Hematopoietic multipotent progenitor cell treated with erythropoietin and hydrocortisone succinate and interleukin-3 and kit ligand, for 8 days (in vitro differentiated cells): ENCODE results near the gene USH2A.

Source experiments
- DNase-seq: peaks from one replicate; pipeline ENCODE4 v3.0.0-alpha.2; 2015

Gene USH2A

DNA sequence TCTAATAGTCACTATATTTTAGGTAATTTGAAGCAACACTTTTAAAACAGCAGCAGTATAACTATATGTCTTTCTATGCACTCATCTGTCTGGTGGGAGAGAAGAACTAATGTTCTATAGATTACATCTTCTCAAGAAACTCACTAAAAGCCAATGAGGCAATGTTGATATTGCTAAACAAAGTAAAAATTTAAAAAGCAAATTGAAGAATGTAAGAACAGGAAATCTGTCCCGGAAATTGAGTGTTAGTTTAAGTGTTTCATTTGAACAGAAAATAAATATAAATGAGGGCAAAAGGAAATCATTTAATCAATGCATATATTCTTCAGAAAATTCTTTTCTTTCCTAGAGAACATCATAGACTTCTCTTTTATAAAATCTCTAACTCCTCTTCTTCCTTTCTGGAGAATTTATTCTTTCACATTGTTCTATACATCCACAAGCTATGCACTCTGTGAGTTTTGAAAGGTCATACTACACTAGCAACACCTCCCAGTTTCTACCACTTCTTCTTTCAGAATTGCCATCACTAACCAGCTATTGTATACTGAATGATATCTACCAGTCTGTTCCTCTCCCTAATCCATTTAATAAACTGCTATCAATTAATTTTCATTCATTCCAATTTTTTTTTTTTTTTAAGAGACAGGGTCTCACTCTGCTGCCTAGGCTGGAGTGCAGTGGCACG lies 153.0 kb downstream of the USH2A start:
- DNase-seq: no peak

- DNase-seq: no peak
These were observed 161.6 kb downstream of the USH2A start for GRCh38 chr1:216261631-216262030.

- no peak for DNase-seq
These were observed 164.4 kb downstream of the USH2A start for GRCh38 chr1:216258856-216259255.

GRCh38 chr1:216258386-216258785 lies 164.9 kb downstream of the USH2A start:
- no peak for DNase-seq

DNA sequence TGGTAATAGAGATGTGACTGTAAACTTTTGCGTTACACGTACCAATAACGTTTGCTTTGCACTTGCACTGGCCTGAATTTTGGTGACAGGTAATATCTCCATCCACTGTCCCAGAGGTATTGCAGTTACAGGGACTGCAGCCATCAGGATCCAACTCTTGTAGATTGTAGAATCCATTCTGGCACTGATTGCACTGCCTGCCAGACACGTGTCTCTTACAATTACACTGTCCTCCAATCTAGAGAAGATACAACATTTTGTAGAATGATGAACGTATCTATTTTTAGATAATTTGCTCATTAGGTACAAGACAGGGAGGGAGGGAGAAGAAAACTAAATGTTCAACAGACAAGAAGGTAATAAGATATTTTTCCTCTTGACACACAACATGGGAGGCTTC lies 172.4 kb downstream of the USH2A start:
- no peak for DNase-seq

DNA sequence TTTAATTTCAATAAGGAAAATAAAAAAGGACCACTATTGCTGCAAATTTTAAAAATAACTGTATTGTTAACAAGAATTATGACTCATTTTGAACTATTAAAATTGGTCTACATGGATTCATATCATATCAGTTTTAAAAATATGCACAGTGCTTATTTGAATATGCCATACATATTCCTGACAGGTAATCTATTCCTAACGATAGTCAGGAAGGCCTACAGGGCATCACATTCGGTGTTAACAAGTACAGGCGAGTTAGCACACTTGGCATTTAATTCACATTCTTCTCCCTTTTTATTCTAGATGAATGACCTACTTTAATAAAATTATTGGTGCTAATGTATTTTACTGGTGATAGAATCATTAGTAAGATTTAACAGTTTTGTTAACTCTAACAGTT lies 174.6 kb downstream of the USH2A start:
- no peak for DNase-seq

DNA sequence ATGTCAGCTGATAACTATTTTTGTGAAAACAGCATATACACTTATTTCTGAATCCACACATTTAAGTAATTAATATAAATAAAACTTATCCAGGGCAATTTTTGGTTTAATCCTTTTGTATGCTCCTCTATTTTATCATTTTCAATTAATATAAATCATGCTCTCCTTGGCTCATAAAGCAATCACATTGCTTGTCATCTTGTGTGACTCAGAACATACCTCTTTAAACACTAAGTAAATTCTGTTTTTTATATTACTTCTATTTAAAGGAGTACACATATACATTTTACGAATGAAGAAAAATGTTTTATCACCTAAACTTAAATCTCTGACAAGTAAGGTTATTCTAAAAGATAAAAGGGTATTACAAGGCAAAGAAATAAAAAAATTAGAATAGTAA lies 175.3 kb downstream of the USH2A start:
- no peak for DNase-seq

GRCh38 chr1:216246577-216247203 lies 176.6 kb downstream of the USH2A start:
- DNase-seq: no peak

DNA sequence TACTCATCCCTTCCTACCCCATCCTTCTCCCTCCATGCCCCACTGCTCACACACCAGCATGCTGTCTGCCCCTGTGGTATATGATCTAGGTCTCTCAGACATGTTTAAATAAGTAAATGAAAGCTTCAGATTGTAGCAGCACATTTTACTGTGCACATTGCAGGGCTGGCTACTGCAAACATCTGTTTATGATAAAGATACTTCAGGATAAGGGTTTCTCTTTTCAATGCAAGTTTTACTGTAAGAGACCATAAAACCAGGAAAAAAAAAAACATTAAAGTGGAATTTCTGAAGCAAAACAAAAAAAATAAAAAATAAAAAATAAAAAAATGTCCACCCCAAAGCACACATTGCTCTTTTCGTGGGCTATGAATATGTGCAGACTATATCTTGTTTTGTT lies 184.4 kb downstream of the USH2A start:
- no peak for DNase-seq

DNA sequence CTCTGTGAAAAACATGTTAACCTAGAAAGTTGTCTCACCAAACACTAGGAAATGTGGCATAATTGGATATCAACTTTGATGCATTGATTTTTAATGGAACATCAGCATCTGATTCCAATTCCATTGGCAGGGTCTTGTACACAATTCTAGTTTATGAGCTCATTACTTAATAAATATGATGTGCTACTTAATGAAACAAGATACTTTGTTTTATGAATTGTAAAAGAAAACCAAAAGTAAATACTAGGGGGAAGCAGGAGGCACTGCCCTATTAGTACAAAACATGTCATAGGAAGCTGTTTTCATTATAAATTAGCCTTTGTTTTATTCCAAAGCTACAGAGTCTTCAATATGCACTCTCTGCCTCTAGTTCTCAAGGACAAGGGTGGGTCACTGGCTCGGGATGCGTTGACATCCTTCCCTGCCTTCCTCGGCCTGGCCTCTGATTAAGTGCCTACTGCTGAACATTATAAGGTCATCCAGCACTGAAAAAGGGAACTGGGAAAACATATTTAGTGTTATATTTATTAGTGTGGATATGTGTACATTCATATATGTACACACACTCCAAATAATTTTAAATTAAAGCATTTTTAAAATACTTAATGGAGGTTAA lies 185.2 kb downstream of the USH2A start:
- no peak for DNase-seq

- no peak for DNase-seq
These were observed 199.0 kb downstream of the USH2A start for GRCh38 chr1:216224233-216224632.

DNA sequence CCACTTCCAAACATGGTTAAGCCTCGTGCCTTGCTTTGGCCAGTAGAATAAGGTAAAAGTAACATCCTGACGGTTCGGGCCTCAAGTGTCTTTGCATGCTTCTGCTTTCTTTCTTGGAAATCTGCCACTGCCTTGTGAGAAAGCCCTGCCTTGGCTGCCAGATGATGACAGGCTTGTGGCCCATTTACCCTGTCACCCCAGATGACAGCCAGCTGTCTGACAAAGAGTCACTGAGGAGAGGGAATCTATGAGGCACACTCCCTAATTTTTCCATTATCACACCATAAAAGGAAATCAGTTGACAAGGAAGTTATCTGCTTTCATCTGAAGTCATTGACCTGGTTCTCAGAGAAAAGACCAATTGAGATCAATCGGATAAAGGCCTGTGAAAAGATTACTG lies 199.8 kb downstream of the USH2A start:
- DNase-seq: no peak

DNA sequence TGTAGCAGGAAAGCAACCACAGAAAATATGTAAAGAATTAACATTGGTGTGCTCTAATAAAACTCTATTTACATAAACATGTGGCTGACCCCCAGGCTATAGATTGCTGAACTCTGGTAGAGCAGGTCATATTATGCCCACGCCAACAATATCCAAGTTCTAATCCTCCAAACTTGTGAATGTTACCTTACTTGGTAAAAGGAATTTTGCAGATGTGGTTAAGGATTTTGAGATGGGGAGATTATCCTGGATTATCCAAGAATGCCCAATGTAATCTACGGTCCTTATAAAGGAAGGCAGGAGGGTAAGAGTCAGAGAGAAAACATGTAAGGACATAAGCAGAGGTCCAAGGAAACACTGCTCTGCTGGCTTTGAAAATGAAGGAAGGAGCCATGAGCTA lies 201.0 kb downstream of the USH2A start:
- no peak for DNase-seq

DNA sequence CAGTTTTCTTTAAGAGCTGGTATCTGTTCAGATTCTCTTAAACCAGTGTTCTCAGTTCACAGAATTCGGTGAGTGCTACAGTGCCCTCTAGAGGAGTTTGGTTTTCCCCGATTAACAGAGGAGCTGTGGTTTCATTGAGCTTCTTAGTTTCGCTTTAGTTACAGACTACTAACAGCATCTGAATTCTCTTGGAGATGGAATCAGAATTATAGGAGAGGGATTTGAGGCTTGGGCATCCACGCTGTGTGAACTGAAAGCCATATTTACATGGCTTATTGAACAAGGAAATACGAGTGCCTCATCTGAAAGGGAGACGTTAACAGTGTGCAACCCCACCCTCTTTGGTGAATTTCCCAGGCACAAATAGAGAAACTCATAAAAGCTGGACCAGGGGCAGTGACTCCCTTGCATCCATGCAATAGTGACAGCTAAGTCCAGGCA lies 202.0 kb downstream of the USH2A start:
- DNase-seq: peak; percentile 65

DNA sequence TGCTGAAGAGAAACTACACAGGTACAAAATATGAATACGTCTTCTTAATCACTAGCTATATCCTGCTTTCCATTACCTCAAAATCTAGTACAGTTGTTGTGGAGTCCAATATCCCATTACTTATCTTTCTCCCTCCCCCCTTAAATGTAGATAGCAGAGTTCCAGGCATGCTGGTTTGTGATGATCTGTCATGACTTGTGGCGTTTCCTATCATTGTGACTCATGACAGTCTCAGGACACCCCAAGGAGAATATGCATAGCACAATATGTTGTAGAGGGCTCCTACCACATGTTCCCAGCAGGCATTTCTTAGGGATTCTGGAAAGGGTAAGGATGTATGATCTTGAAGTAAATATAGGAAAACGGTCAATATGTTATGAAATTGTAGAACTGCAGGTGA lies 206.9 kb downstream of the USH2A start:
- DNase-seq: no peak

DNA sequence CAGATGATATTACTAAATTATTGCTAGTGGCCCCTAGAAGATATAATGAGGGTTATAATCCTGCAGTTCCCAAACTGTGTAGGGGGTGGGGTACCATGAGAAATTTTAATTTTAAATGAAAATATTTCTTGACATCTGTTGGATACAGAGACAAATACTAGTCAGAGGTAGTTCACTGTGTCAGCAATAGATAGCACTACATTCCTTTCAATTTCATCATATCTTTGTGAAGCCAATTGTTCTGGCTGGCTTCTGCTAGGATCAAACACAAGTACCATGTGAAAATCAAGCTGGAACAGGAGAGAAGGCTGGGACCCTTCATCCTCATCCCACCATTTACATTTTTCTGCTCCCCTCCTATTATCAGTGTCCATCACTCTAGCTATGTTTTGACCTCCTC lies 208.1 kb downstream of the USH2A start:
- no peak for DNase-seq

DNA sequence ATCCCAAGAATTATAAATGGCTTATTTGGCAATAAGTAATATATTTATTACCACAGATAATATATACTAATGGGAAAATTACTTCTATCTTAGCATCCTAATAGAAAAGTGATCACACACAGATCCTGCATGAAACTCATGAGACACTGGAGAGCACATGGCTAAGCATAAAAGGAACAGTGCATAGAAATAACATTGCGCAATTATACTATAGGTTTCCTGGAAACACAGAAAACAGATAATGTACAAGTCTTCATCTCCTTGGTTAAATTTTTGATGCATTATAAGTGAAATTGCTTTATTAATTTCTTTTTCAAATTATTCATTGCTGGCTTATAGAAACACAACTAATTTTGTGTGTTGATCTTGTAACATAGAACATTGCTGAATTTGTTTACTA lies 210.4 kb downstream of the USH2A start:
- no peak for DNase-seq

GRCh38 chr1:216210081-216210480 lies 213.2 kb downstream of the USH2A start:
- DNase-seq: no peak

DNA sequence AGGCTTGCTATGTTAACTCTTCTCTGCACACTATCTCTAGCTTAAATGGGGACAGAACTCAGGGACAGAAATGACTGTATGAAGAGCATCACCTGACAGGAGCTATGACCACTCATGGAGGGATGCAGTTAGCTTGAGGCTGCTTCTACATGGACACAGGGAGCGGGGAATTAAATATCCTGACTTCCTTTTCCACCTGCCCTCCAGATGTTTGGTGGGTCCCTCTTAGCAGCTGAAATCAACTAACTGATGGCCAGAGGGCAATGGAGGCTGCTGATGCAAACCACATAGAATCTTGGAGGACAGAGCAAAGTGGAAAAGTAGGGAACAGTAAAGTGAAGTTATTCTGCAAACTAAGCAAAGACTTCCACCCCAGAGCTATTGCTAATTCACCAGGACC lies 214.1 kb downstream of the USH2A start:
- DNase-seq: no peak

GRCh38 chr1:216207154-216207553 lies 216.1 kb downstream of the USH2A start:
- DNase-seq: no peak

GRCh38 chr1:216205176-216205575 lies 218.1 kb downstream of the USH2A start:
- no peak for DNase-seq

DNA sequence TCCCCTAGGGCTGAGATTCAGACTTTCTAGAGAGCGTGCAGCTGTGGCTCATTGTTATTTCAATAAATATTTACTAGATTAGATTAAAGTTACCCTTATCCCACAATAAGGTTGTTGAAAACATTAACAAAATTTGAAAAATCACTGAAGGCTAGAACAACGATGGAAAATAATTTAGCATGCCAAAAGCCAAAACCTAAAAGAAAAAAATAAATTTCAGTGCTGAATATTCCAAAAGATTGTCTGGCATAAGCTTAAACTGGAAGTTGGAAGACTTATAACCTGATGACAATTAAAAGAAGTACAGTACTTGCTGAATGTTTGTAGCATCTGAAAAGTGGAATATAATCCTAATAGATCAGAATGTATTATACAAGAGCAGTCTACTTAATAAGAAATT lies 221.3 kb downstream of the USH2A start:
- DNase-seq: no peak

- no peak for DNase-seq
These were observed 222.3 kb downstream of the USH2A start for GRCh38 chr1:216200941-216201340.

DNA sequence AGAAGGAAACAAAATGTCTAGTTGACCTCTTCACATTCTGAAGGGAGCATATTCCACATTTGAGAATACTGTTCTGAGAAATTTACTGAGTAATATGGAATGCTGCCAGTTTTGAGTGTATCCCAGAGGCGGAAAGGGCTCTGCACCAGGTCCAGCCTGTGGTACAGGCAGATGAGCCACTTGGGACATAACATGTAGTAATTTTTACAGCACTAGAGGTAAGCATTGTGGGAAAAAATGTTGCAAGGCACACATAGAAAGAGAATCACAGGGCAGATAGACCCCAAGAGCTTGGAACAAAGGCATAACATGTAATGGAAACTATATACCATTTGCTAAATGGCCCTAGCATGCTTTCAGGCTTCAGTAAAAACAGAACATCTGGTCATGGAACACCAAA lies 228.5 kb downstream of the USH2A start:
- DNase-seq: no peak
